Activated CD8-positive, alpha-beta T cell treated with anti-CD3 and anti-CD28 coated beads, Interleukin-2, amount 10 ng/mL, durations not matched to agents 7 days and 5 days (primary cell): ENCODE data around the gene RFFL. TPM values are rescaled to one million over a fixed set of nuclear protein-coding genes. Genes with fewer than 3 reads are reported as not detected.

Experiments used
- ATAC-seq: fragments of 150-1000 bp; cut with Tn5 transposase; one replicate; pipeline ENCODE4 v1.10.0; 2021; ENCODE audit warnings: moderate library complexity
- CTCF ChIA-PET: fragments of 350-600 bp; sonication (Branson Sonifier 250); formaldehyde crosslinking; loops from one replicate; lab custom pipeline; 2021; ENCODE audit warnings: antibody characterized with exemption; lab: Charles Lee
- POLR2A ChIA-PET: fragments of 350-600 bp; sonication (Branson Sonifier 250); formaldehyde crosslinking; loops from one replicate; lab custom pipeline; 2021; ENCODE audit warnings: antibody characterized with exemption; lab: Charles Lee
- DNase-seq: peaks from one replicate; pipeline ENCODE4 v3.0.0-alpha.2; 2020
- H3K27ac Mint-ChIP-seq: one replicate; pipeline ENCODE4 v1.8.0; 2021; ENCODE audit warnings: mild to moderate bottlenecking, mixed read lengths
- H3K27me3 Mint-ChIP-seq: one replicate; pipeline ENCODE4 v1.8.0; 2021; ENCODE audit warnings: low read depth, mixed read lengths
- H3K36me3 Mint-ChIP-seq: one replicate; pipeline ENCODE4 v1.8.0; 2021; ENCODE audit warnings: low read depth, mixed read lengths
- H3K4me1 Mint-ChIP-seq: one replicate; pipeline ENCODE4 v1.8.0; 2021; ENCODE audit warnings: low read depth, mixed read lengths
- H3K4me3 Mint-ChIP-seq: one replicate; pipeline ENCODE4 v1.8.0; 2021; ENCODE audit warnings: mild to moderate bottlenecking, mixed read lengths
- H3K9me3 Mint-ChIP-seq: one replicate; pipeline ENCODE4 v1.8.0; 2022; ENCODE audit warnings: mixed read lengths; ENCODE audit not compliant: insufficient read depth
- total RNA-seq, 2 experiments: library from RNA; stranded (reverse); gene quantifications; one replicate each; pipeline ENCODE4 v1.2.3, GENCODE V29; 2021

RFFL gene
- total RNA-seq, 2 experiments from 2014 or later: 26.4 to 29.1 TPM

GRCh38 chr17:34996422-34997285 is 66.9 kb downstream of the RFFL start:
- H3K27me3 Mint-ChIP-seq: no peaks in the 10 kb centered on the region
- no peaks in the 10 kb centered on the region for H3K9me3 Mint-ChIP-seq
- ChIA-PET POLR2A (interaction anchor here (0.5 to 1.1 kb wide), 4 partner anchors 15 to 813 kb away, joined by 3 to 7 read pairs (median 4); partner anchors contain the start of genes FNDC8, RAD51D and TAF15), CTCF (interaction anchor here (0.9 to 6.0 kb wide), 8 partner anchors 9 to 123 kb away, joined by 3 to 118 read pairs (median 8); partner anchors contain the start of genes FNDC8, RAD51D and RFFL)
- H3K4me3 Mint-ChIP-seq: no peak overlapping the region
- peaks cover 26% of the 10 kb centered on the region for H3K4me1 Mint-ChIP-seq
- ATAC-seq: no peak
- peaks cover 40% of the 10 kb centered on the region for H3K36me3 Mint-ChIP-seq
- DNase-seq: no peak
- no peak overlapping the region for H3K27ac Mint-ChIP-seq

GRCh38 chr17:34993031-34993430 is 70.5 kb downstream of the RFFL start:
- H3K4me1 Mint-ChIP-seq: peaks cover 37% of the 10 kb centered on the region
- CTCF ChIA-PET: interaction anchor here (0.6 to 5.9 kb wide), 5 partner anchors 12 to 127 kb away, joined by 3 to 27 read pairs (median 15); partner anchors contain the start of genes LIG3 and RAD51D
- POLR2A ChIA-PET: no interaction called here
- DNase-seq (no peak), ATAC-seq (no peak)
- peaks cover 48% of the 10 kb centered on the region for H3K36me3 Mint-ChIP-seq
- H3K4me3 Mint-ChIP-seq: no peak overlapping the region
- no peaks in the 10 kb centered on the region for H3K27me3 Mint-ChIP-seq
- H3K27ac Mint-ChIP-seq: peak overlapping the region; percentile 18
- no peaks in the 10 kb centered on the region for H3K9me3 Mint-ChIP-seq

GRCh38 chr17:34991606-34992005 is 71.9 kb downstream of the RFFL start:
- DNase-seq (no peak), ATAC-seq (no peak)
- H3K9me3 Mint-ChIP-seq: no peaks in the 10 kb centered on the region
- ChIA-PET POLR2A (interaction anchor here (0.9 to 1.7 kb wide), 6 partner anchors 17 to 127 kb away, joined by 3 to 6 read pairs (median 3); no protein-coding TSS in a partner anchor), CTCF (interaction anchor here (1.3 to 5.9 kb wide), 7 partner anchors 10 to 149 kb away, joined by 3 to 27 read pairs (median 10); partner anchors contain the start of genes LIG3, RAD51D and RFFL)
- peaks cover 36% of the 10 kb centered on the region for H3K4me1 Mint-ChIP-seq
- peak overlapping the region; percentile 72 for H3K27ac Mint-ChIP-seq
- H3K36me3 Mint-ChIP-seq: peaks cover 45% of the 10 kb centered on the region
- no peaks in the 10 kb centered on the region for H3K27me3 Mint-ChIP-seq
- no peak overlapping the region for H3K4me3 Mint-ChIP-seq

- H3K4me3 Mint-ChIP-seq: no peak overlapping the region
Measured at GRCh38 chr17:34990921-34991365, 72.6 kb downstream of the RFFL start.

GRCh38 chr17:34989473-34989872 is 74.0 kb downstream of the RFFL start:
- ATAC-seq (no peak), DNase-seq (no peak)
- Mint-ChIP-seq H3K4me3 (no peak overlapping the region), H3K27me3 (no peaks in the 10 kb centered on the region), H3K27ac (no peak overlapping the region), H3K9me3 (no peaks in the 10 kb centered on the region), H3K4me1 (peaks cover 36% of the 10 kb centered on the region), H3K36me3 (peaks cover 56% of the 10 kb centered on the region)
- CTCF ChIA-PET: interaction anchor here (1.2 to 1.7 kb wide), 3 partner anchors 9 to 129 kb away, joined by 4 read pairs; no protein-coding TSS in a partner anchor
- POLR2A ChIA-PET: interaction anchor here (0.8 to 1.0 kb wide), 2 partner anchors 96 to 108 kb away, joined by 3 read pairs; no protein-coding TSS in a partner anchor

More at GRCh38 chr17:34990921-34991365, 72.6 kb downstream of the RFFL start:
- Mint-ChIP-seq H3K27ac (peak overlapping the region; percentile 72), H3K36me3 (peaks cover 50% of the 10 kb centered on the region), H3K9me3 (no peaks in the 10 kb centered on the region), H3K27me3 (no peaks in the 10 kb centered on the region), H3K4me1 (peaks cover 36% of the 10 kb centered on the region)
- POLR2A ChIA-PET: interaction anchor here (0.6 to 1.7 kb wide), 7 partner anchors 10 to 173 kb away, joined by 3 to 6 read pairs (median 3); no protein-coding TSS in a partner anchor
- ATAC-seq (no peak), DNase-seq (no peak)
- CTCF ChIA-PET: interaction anchor here (0.8 to 5.9 kb wide), 7 partner anchors 9 to 137 kb away, joined by 3 to 27 read pairs (median 10); partner anchors contain the start of genes LIG3, RAD51D and RFFL

- peaks cover 57% of the 10 kb centered on the region for H3K36me3 Mint-ChIP-seq
- DNase-seq: no peak
- peak overlapping the region; percentile 20 for H3K27ac Mint-ChIP-seq
- CTCF ChIA-PET: interaction anchor here (1.4 to 1.6 kb wide), 2 partner anchors 101 to 130 kb away, joined by 3 to 4 read pairs; no protein-coding TSS in a partner anchor
- ATAC-seq: no peak
- POLR2A ChIA-PET: interaction anchor here (0.7 to 1.0 kb wide), 2 partner anchors 96 to 218 kb away, joined by 3 to 4 read pairs; no protein-coding TSS in a partner anchor
- H3K4me1 Mint-ChIP-seq: peaks cover 37% of the 10 kb centered on the region
- H3K27me3 Mint-ChIP-seq: no peaks in the 10 kb centered on the region
- no peaks in the 10 kb centered on the region for H3K9me3 Mint-ChIP-seq
- no peak overlapping the region for H3K4me3 Mint-ChIP-seq
Measured at GRCh38 chr17:34988644-34989043, 74.9 kb downstream of the RFFL start.

- Mint-ChIP-seq H3K27me3 (no peaks in the 10 kb centered on the region), H3K36me3 (peaks cover 52% of the 10 kb centered on the region), H3K4me3 (no peak overlapping the region), H3K4me1 (peaks cover 32% of the 10 kb centered on the region), H3K27ac (no peak overlapping the region), H3K9me3 (no peaks in the 10 kb centered on the region)
- ChIA-PET CTCF (interaction anchor here (1.0 to 1.4 kb wide), 2 partner anchors 103 to 567 kb away, joined by 3 read pairs; no protein-coding TSS in a partner anchor), POLR2A (no interaction called here)
- ATAC-seq (no peak), DNase-seq (no peak)
Measured at GRCh38 chr17:34987232-34987631, 76.3 kb downstream of the RFFL start.

- DNase-seq: no peak
- no peak for ATAC-seq
- ChIA-PET POLR2A (interaction anchor here (0.5 to 3.4 kb wide), 11 partner anchors 9 to 137 kb away, joined by 3 to 23 read pairs (median 4); partner anchors contain the start of genes CCT6B, RFFL and ZNF830), CTCF (interaction anchor here (0.6 to 5.5 kb wide), 15 partner anchors 11 to 954 kb away, joined by 3 to 30 read pairs (median 4); partner anchors contain the start of genes FNDC8, NLE1, RAD51D and RFFL)
- Mint-ChIP-seq H3K27me3 (no peaks in the 10 kb centered on the region), H3K27ac (peak overlapping the region; percentile 85), H3K4me3 (peak overlapping the region; percentile 79), H3K9me3 (no peaks in the 10 kb centered on the region), H3K4me1 (peaks cover 32% of the 10 kb centered on the region), H3K36me3 (peaks cover 27% of the 10 kb centered on the region)
Measured at GRCh38 chr17:34981538-34982241, 81.8 kb downstream of the RFFL start.

- H3K27me3 Mint-ChIP-seq: no peaks in the 10 kb centered on the region
- ChIA-PET POLR2A (interaction anchor here (0.5 to 3.4 kb wide), 13 partner anchors 10 to 278 kb away, joined by 3 to 23 read pairs (median 4); partner anchors contain the start of genes CCT6B, RFFL and ZNF830), CTCF (interaction anchor here (0.6 to 5.5 kb wide), 16 partner anchors 12 to 954 kb away, joined by 3 to 30 read pairs (median 4); partner anchors contain the start of genes FNDC8, NLE1, RAD51D and RFFL)
- peaks cover 32% of the 10 kb centered on the region for H3K4me1 Mint-ChIP-seq
- H3K4me3 Mint-ChIP-seq: peak overlapping the region; percentile 79
- ATAC-seq (peak; percentile 89), DNase-seq (peak; percentile 85)
- H3K27ac Mint-ChIP-seq: peak overlapping the region; percentile 85
- peaks cover 19% of the 10 kb centered on the region for H3K36me3 Mint-ChIP-seq
- H3K9me3 Mint-ChIP-seq: no peaks in the 10 kb centered on the region
Measured at GRCh38 chr17:34980681-34981537, 82.6 kb downstream of the RFFL start.

GRCh38 chr17:34980353-34980680 is 83.2 kb downstream of the RFFL start, which contains the start of gene LIG3:
Gene LIG3 (plus strand): TSS chr17:34980512. CDS start chr17:34983006, 2,494 bp downstream.
- Mint-ChIP-seq H3K4me3 (peak within 1 kb of the TSS; percentile 91), H3K36me3 (peaks cover 16% of the 10 kb centered on the region), H3K9me3 (no peaks in the 10 kb centered on the region), H3K4me1 (peaks cover 34% of the 10 kb centered on the region), H3K27ac (peak within 1 kb of the TSS; percentile 97), H3K27me3 (no peaks in the 10 kb centered on the region)
- ChIA-PET CTCF (interaction anchor here (0.6 to 5.5 kb wide), 9 partner anchors 13 to 780 kb away, joined by 3 to 30 read pairs (median 5); partner anchors contain the start of genes RAD51D and RFFL), POLR2A (interaction anchor here (0.6 to 3.4 kb wide), 8 partner anchors 14 to 278 kb away, joined by 3 to 23 read pairs (median 6); partner anchors contain the start of genes CCT6B, RFFL and ZNF830)
- peak; percentile 95 for DNase-seq
- ATAC-seq: peak; percentile 87
